ENCODE measurements around the gene COMP. TPM values are rescaled to one million over a fixed set of nuclear protein-coding genes. Genes with fewer than 3 reads are reported as not detected.
A peak's percentile ranks its signal among the peaks of the same experiment; 100 is the strongest.

The COMP gene
- total and polyA plus RNA-seq, 2 donors from 2014 or later: 1.8 to 33.2 TPM

GRCh38 chr19:18773682-18774081, 17.4 kb downstream of the COMP start:
- intact Hi-C loops (cut with DNase I): no loop called here
- H3K4me1 ChIP-seq (ENCODE audit: control insufficient read depth in 2 of 3, insufficient read depth in 2 of 3, low read depth in 1 of 3, low read length in 3 of 3): no peaks in the 10 kb centered on the region
- peaks cover 3% of the 10 kb centered on the region for H3K27me3 ChIP-seq (ENCODE audit: control insufficient read depth, insufficient read depth, low read length)
- H3K27ac ChIP-seq (ENCODE audit: low read depth in 2 of 2, low read length in 2 of 2): no peak overlapping the region
- no peaks in the 10 kb centered on the region for H3K36me3 ChIP-seq (ENCODE audit: control insufficient read depth in 2 of 3, insufficient read depth in 3 of 3, low read length in 3 of 3)
- DNase-seq: no peak
- no peak overlapping the region for H3K9ac ChIP-seq (ENCODE audit: low read length in 3 of 3)
- H3K4me3 ChIP-seq (ENCODE audit: low read length in 3 of 3): no peak overlapping the region
- no peaks in the 10 kb centered on the region for H3K9me3 ChIP-seq (ENCODE audit: control insufficient read depth in 2 of 3, insufficient read depth in 1 of 3, low read length in 3 of 3)
- TF ChIP-seq CTCF (IDR thresholded peaks at IDR 0.05; ENCODE audit: borderline replicate concordance, extremely low read depth, insufficient read depth): no peak
- FAIRE-seq: no peak

GRCh38 chr19:18772620-18773587, 18.2 kb downstream of the COMP start:
- no peak for TF ChIP-seq CTCF (IDR thresholded peaks at IDR 0.05; ENCODE audit: borderline replicate concordance, extremely low read depth, insufficient read depth)
- Histone ChIP-seq H3K9ac (ENCODE audit: low read length in 3 of 3) (no peak overlapping the region), H3K4me1 (ENCODE audit: control insufficient read depth in 2 of 3, insufficient read depth in 2 of 3, low read depth in 1 of 3, low read length in 3 of 3) (no peaks in the 10 kb centered on the region), H3K36me3 (ENCODE audit: control insufficient read depth in 2 of 3, insufficient read depth in 3 of 3, low read length in 3 of 3) (no peaks in the 10 kb centered on the region), H3K4me3 (ENCODE audit: low read length in 3 of 3) (no peak overlapping the region), H3K27me3 (ENCODE audit: control insufficient read depth, insufficient read depth, low read length) (no peaks in the 10 kb centered on the region), H3K27ac (ENCODE audit: low read depth in 2 of 2, low read length in 2 of 2) (no peak overlapping the region), H3K9me3 (ENCODE audit: control insufficient read depth in 2 of 3, insufficient read depth in 1 of 3, low read length in 3 of 3) (no peaks in the 10 kb centered on the region)
- DNase-seq (peak in 1 of 5 donors; percentile 73), FAIRE-seq (no peak)
- intact Hi-C loops (cut with DNase I): no loop called here

GRCh38 chr19:18771328-18772242, 19.5 kb downstream of the COMP start:
- DNase-seq: peak in 2 of 5 donors; percentile 46 to 64

More at GRCh38 chr19:18771328-18772242, 19.5 kb downstream of the COMP start:
- H3K9ac ChIP-seq (ENCODE audit: low read length in 3 of 3): no peak overlapping the region
- no peak overlapping the region for H3K27ac ChIP-seq (ENCODE audit: low read depth in 2 of 2, low read length in 2 of 2)
- no peaks in the 10 kb centered on the region for H3K27me3 ChIP-seq (ENCODE audit: control insufficient read depth, insufficient read depth, low read length)
- no peaks in the 10 kb centered on the region for H3K36me3 ChIP-seq (ENCODE audit: control insufficient read depth in 2 of 3, insufficient read depth in 3 of 3, low read length in 3 of 3)
- no peak overlapping the region for H3K4me3 ChIP-seq (ENCODE audit: low read length in 3 of 3)
- no peaks in the 10 kb centered on the region for H3K9me3 ChIP-seq (ENCODE audit: control insufficient read depth in 2 of 3, insufficient read depth in 1 of 3, low read length in 3 of 3)
- intact Hi-C loops (cut with DNase I): no loop called here
- no peaks in the 10 kb centered on the region for H3K4me1 ChIP-seq (ENCODE audit: control insufficient read depth in 2 of 3, insufficient read depth in 2 of 3, low read depth in 1 of 3, low read length in 3 of 3)
- no peak for TF ChIP-seq CTCF (IDR thresholded peaks at IDR 0.05; ENCODE audit: borderline replicate concordance, extremely low read depth, insufficient read depth)
- no peak for FAIRE-seq
